T-helper 1 cell treated with Interleukin-12 subunit alpha and Interleukin-12 subunit beta and Interleukin-4 antibody, amounts not matched to agents 30 ng/mL and 1 ng/mL, for 36 hours (primary cell): Measurements from ENCODE around the gene SALL4. TPM values are rescaled to one million over a fixed set of nuclear protein-coding genes. Genes with fewer than 3 reads are reported as not detected.
"Not testable (repeated sequence)": the region's sequence is repeated elsewhere in the genome, so short reads cannot be mapped to it uniquely, and the experiment has no call there.

Source experiments
- intact Hi-C: fragments of 100-400 bp; cut with micrococcal nuclease; formaldehyde crosslinking; loops from one replicate; pipeline ENCODE4 v1.15.1; 2024
- total RNA-seq: library from RNA; stranded (reverse); gene quantifications from 2 replicates; pipeline ENCODE4 v1.2.3, GENCODE V29; 2022

The SALL4 gene
- 0.12 and 0.29 TPM in 2 replicates for total RNA-seq

- intact Hi-C loops: no loop called here
Measured at GRCh38 chr20:51802170-51802751, at the start of gene SALL4. Gene SALL4, minus strand, starts transcription at chr20:51802521. Its CDS starts 113 bp downstream, at chr20:51802408.

DNA sequence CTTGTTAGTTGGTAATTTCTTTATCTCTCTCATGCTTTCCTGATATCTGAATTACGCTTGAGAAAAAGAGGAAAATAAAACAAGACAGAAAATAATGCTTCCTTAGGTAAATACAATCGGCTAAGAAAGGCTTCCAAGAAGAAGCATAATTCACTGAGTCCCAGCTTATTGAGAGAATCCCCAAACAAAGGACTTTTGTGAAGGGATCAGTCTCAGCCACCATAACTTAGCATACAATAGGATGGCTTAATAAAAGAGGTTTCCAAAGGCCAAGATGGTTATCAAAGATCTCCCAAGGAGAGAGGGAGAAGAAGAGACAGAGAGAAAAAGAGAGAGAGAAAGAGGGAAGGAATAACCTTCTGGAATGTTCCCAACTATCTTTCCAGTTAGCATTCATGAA is 46.0 kb upstream of the SALL4 start:
- intact Hi-C loops: no loop called here

DNA sequence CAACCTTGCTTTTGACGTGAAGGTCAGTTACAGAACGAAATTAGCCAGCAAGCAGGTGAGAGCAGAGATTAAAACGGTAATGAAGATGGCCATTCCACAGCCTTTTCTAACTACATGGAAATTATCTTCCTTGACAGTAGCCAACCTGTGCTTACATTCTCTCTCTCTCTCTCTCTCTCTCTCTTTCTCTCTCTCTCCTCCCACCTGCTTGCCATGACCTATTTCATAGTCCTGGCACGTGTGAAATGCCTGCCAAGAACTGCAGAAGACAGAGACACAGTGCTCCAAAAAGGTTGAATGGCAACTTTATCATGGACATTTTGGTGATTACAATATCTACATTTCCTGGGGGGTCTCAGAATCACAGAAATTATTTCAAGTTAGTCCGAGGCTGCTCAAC is 38.5 kb upstream of the SALL4 start:
- intact Hi-C loops: no loop called here

GRCh38 chr20:51837876-51838420 is 35.6 kb upstream of the SALL4 start:
- intact Hi-C loops: no loop called here

DNA sequence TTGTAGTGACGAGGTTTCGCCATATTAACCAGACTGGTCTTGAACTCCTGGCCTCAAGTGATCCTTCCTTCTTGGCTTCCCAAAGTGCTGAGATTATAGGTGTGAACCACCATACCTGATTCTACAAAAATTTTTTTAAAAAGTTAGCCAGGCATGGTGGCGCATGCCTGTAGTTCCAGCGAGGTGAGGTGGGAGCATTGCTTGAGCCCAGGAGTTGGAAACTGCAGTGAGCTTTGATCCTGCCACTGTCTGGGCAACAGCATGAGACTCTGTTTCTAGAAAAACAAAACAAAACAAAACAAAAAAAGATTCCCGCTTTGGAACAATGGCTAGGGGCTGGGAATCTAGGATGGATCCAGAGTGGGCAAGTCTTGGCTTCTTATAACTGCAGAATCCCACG is 35.1 kb upstream of the SALL4 start:
- intact Hi-C loops: no loop called here

- intact Hi-C loops: no loop called here
Measured at GRCh38 chr20:51833326-51833725, 31.0 kb upstream of the SALL4 start.

- intact Hi-C loops: no loop called here
Measured at GRCh38 chr20:51832276-51832675, 30.0 kb upstream of the SALL4 start.

DNA sequence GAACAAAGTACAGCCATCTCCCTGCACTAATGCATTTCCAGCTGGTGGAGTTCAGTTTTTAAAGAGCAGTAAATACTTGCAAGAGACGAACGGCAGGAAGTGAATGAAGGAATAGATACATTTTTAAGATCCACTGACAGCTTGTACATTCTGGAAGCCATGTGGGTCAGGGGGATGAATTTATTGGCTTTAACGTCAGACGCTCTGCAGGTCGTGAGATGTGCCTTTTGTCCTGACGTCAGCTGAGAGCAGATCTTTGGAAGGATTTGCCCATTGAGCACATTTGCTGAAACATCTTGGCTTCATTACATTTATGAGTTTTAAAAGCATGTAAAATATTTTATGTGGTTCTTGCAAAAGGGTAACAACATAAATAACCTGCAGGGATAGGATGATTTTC is 29.5 kb upstream of the SALL4 start:
- intact Hi-C loops: no loop called here

GRCh38 chr20:51830538-51830937 is 28.2 kb upstream of the SALL4 start:
- intact Hi-C loops: no loop called here

GRCh38 chr20:51828762-51829161 is 26.4 kb upstream of the SALL4 start:
- intact Hi-C loops: no loop called here

- intact Hi-C loops: no loop called here
Measured at GRCh38 chr20:51826372-51826771, 24.1 kb upstream of the SALL4 start.

GRCh38 chr20:51818479-51819008 is 16.2 kb upstream of the SALL4 start:
- intact Hi-C loops: no loop called here

- intact Hi-C loops: not testable (repeated sequence)
Measured at GRCh38 chr20:51816856-51817255, 14.5 kb upstream of the SALL4 start.

DNA sequence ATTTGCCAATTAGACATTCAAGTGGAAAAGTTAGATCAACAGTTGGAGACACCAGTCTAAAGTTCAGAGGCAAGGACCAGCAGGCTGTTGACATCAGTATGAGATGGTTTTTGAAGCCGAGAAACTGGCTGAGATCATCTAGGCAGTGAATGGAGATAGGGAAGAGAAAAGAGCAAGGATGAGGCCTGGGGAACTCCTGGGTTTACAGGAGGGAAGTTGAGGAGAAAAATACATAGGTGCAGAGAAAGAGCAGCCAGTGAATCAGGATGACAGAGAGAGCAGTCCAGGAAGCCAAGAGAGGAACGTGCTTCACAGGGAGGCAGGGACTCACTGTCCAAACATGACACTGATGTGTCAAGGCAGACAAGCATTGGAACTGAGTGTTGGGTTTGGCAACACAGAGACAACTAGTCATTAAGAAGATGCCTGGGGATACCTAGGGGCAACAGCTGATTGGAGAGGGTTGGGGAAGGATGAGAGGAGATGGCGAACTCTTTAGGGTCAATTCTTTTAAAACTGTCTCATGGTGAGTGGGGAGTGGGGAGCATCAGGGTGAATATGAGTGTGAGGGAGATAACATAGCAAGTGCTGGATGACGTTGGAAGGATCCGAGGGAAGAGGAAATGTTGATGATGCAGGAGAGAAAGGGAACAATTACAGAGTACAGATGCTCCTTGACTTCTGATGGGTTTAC is 13.2 kb upstream of the SALL4 start:
- intact Hi-C loops: no loop called here

DNA sequence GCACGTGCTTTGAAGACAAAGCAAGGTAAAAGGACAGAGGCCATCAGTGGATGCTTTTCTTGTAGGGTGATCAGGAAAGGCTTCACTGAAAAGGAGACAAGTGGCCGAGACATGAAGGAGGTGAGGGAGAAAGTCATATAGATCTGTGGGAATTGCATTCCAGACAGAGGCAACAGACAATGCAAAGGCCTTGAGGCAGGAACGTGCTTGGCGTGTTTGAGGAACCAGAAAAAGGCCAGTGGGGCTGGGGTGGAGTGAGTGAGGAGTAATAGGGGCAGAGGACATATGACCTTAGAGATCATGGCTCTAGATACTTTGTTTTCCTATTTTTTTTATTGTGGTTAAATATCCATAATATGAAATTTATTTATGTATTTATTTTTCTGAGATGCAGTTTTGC is 10.5 kb upstream of the SALL4 start:
- intact Hi-C loops: no loop called here

DNA sequence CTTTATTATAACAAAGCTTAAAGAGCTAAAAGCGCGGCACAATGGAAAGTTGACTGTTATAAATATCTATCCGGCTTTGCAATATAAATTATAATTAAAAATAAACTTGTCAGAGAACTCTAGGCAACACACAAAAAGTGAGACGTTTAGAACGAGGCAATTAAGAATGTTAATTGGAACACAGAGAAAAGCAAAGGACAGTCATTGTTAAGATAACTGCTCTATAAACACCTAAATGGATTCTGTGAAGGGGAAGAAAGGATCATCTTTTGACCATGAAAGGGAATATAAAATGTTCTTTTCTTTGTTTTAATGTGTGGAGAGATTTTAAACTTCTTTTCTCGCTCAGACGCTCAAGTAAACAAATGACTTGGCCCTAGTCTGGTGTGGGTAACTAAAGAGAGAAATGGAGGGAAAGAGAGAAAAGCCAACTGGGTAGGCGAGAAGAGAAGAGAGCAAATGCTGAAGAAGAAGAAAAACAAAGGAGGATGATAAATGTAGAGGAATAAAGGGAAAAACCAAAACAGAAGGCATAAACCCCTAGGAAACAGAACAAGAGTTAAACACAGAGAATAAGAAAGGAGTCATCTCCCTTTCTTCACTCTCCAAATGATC is 9.3 kb upstream of the SALL4 start:
- intact Hi-C loops: no loop called here

DNA sequence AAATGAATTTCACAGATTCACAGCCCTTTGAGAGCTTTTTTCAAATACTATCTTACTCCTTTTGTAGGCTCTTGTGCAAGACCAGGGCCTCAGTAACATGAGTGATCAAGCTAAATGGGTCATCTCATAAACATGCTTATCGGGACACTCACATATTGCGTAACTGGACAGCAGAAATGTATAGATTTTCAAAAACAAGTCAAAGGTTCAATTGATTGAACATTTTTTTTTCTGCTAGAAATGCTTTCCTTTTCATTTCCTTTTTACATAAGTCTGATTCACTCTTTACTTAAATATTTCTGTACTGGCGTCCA is 8.7 kb upstream of the SALL4 start:
- intact Hi-C loops: no loop called here

DNA sequence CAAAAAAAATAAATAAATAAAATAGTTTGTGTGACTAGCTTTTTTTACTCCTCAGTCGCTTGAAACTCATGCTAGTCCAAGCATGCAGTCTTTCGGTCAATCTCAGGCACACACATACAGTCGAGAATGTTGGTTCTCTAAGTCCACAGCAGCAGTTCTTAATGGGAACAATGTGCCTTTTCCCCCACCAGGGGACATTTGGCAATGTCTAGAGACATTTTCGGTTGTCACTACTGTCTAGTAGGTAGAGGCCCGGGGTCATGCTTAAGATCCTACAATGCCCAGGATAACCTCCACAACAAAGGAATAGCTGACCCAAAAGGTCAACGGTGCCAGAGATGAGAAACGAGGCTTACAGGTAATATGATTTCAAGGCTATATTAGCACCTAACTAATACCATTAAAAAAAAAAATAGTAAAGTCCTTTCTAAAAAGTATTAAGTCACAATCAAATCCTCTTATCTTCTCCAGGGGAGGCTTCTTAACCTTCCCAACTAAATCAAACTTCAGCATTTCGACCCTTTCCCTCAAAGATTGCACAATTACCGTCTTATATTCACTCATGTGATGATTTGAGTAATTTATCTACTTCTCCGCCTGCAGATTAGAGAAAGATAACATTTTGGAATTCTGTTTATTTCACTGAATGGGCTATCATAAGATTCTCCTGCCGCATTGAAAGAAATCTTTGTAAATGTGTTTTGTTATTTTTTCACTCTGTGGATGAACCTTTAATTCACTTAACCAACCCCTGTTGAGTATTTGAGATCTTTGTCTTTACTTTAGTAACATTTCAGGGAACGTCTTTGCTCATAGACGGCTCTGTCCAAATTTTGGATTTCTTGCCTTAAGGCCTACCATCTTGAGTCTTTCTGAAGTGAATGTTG is 8.1 kb upstream of the SALL4 start:
- intact Hi-C loops: no loop called here

DNA sequence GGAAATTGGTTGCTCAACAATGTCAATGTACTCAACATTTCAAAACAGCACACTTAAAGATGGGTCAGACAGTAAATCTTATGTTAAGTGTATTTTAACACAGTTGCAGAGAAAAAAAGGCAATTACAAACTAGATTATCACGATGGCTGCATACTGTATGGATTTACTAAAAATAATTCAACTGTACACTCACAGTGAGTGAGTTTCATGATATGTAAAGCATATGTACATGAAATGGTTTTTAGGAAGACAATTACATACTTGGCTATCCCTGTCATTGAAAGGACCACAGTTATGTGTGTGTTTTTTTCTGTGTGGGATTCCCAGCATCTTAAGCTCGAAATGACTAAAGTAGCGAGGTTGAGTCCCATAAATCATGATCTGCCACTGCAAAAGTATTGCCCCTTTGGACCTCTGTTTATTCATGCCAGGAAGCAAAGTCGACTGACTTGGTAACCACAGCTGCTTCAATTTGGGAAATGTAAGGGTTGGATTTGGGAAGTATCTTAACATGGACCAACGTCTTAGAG is 5.5 kb upstream of the SALL4 start:
- intact Hi-C loops: no loop called here

- intact Hi-C loops: no loop called here
Measured at GRCh38 chr20:51804754-51805153, 2.4 kb upstream of the SALL4 start.

- intact Hi-C loops: no loop called here
Measured at GRCh38 chr20:51803148-51803854, 980 bp upstream of the SALL4 start.
